ENCODE data around the gene CROCC.

GRCh38 chr1:16975838-16976237, 54.1 kb downstream of the CROCC start:
- TF ChIP-seq CTCF (IDR thresholded peaks at IDR 0.05) = no peak
- TF ChIP-seq POLR2A (IDR thresholded peaks at IDR 0.05) = no peak

All from uterus (tissue), 2 donors.